ENCODE results near the gene DNAI1.
"Not testable (repeated sequence)": the region's sequence is repeated elsewhere in the genome, so short reads cannot be mapped to it uniquely, and the experiment has no call there.

Gene DNAI1

GRCh38 chr9:34463098-34463900 lies 4.7 kb downstream of the DNAI1 start:
- no peak for TF ChIP-seq CTCF (conservative IDR thresholded peaks at IDR 0.05)
- TF ChIP-seq ZFX (IDR thresholded peaks at IDR 0.05), result no peak
- no peak overlapping the region for H3K27ac ChIP-seq

- TF ChIP-seq ZFX (IDR thresholded peaks at IDR 0.05), result no peak
- TF ChIP-seq CTCF (conservative IDR thresholded peaks at IDR 0.05), result no peak
- no peak overlapping the region for H3K27ac ChIP-seq
Measured at GRCh38 chr9:34463901-34464232, 5.3 kb downstream of the DNAI1 start.

DNA sequence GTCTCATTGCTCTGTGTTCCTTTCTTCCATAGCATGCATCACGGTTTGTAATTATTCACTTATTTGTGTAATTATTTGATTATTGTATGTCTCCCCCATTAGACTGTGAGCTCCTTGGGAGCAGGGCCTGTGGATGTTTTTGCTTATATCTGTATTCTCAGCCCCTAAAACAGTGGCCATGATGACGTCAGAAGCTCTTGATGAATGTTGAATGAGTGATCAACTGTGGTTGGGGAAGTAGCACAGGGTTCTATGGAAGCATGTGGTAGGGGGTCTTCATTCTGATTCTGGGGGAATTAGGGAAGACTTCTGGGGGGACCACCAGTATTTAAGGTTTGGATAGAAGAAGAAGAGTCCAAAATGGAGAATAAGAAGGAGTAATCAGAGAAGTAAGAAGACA lies 6.0 kb downstream of the DNAI1 start:
- no peak overlapping the region for H3K27ac ChIP-seq
- TF ChIP-seq ZFX (IDR thresholded peaks at IDR 0.05) (no peak), CTCF (conservative IDR thresholded peaks at IDR 0.05) (no peak)

DNA sequence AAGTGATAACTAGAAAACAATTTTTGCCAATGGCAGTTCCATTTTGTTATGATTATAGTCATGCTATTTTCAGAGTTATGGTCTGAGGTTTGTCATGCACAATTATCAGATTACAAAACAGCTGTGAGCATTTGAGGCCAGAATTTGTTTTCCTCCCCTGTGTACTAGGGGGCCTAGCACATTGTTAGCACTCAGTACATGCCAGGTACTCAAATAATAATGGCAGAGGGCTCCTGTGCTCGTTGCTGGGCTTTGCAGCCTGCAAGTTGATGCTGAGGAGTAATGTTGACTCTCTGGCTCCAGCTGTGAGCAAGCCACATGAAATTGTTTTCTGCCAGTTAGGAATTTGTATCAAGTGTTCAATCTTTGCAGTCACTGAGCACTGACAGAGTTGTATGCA lies 6.9 kb downstream of the DNAI1 start:
- H3K27ac ChIP-seq, result no peak overlapping the region
- no peak for TF ChIP-seq ZFX (IDR thresholded peaks at IDR 0.05)
- TF ChIP-seq CTCF (conservative IDR thresholded peaks at IDR 0.05), result no peak

- TF ChIP-seq ZFX (IDR thresholded peaks at IDR 0.05), result no peak
- no peak for TF ChIP-seq CTCF (conservative IDR thresholded peaks at IDR 0.05)
- H3K27ac ChIP-seq, result no peak overlapping the region
Measured at GRCh38 chr9:34475097-34475496, 16.5 kb downstream of the DNAI1 start.

- TF ChIP-seq ZFX (IDR thresholded peaks at IDR 0.05), result no peak
- TF ChIP-seq CTCF (conservative IDR thresholded peaks at IDR 0.05), result no peak
- no peak overlapping the region for H3K27ac ChIP-seq
Measured at GRCh38 chr9:34477541-34477940, 18.9 kb downstream of the DNAI1 start.

- TF ChIP-seq CTCF (conservative IDR thresholded peaks at IDR 0.05) (no peak), ZFX (IDR thresholded peaks at IDR 0.05) (no peak)
- no peak overlapping the region for H3K27ac ChIP-seq
Measured at GRCh38 chr9:34479431-34479866, 20.8 kb downstream of the DNAI1 start.

DNA sequence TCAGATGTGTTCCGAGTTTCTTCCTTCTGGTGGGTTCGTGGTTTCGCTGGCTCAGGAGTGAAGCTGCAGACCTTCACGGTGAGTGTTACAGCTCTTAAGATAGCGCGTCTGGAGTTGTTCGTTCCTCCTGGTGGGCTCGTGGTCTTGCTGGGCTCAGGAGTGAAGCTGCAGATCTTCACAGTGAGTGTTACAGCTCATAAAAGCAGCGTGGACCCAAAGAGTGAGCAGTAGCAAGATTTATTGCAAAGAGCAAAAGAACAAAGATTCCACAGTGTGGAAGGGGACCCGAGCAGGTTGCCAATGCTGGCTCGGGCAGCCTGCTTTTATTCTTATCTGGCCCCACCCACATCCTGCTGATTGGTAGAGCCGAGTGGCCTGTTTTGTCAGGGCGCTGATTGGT lies 23.0 kb downstream of the DNAI1 start:
- not testable (repeated sequence) for H3K27ac ChIP-seq

- not testable (repeated sequence) for H3K27ac ChIP-seq
Measured at GRCh38 chr9:34482746-34483145, 24.1 kb downstream of the DNAI1 start.

All from C4-2B (cell line).